Measurements from ENCODE around the gene KCNJ5.

Gene KCNJ5

GRCh38 chr11:128895526-128895925 is 4.4 kb downstream of the KCNJ5 start:
- no peaks in the 10 kb centered on the region for H3K36me3 Mint-ChIP-seq
- H3K27ac Mint-ChIP-seq: no peak overlapping the region
- H3K9me3 Mint-ChIP-seq: no peaks in the 10 kb centered on the region
- DNase-seq (no peak), ATAC-seq (replicated peaks) (no peak)
- H3K27me3 Mint-ChIP-seq: peaks cover 78 to 84% of the 10 kb centered on the region in 2 donors
- no peak overlapping the region for H3K4me3 Mint-ChIP-seq
- peaks cover 17 to 42% of the 10 kb centered on the region in 2 donors for H3K4me1 Mint-ChIP-seq

DNA sequence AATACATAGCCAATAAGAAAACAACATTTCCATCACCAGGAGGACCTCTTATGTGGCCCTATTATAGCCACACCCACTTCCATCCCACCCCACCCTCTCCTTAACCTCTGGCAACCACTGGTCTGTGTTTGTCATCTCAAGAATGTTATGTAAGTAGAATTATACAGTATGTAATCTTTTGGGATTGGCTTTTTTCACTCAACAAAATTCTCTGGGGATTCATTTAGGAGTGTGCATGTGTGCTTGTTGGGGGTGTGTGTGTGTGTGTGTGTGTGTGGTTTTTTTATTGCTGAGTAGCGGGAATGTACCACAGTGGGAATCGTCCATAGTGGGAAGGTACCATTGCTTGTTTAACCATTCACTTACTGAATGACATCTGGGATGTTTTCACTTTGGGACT is 5.2 kb downstream of the KCNJ5 start:
- no peak for ATAC-seq (replicated peaks)
- H3K4me1 Mint-ChIP-seq: peaks cover 13 to 36% of the 10 kb centered on the region in 2 donors
- peaks cover 75 to 80% of the 10 kb centered on the region in 2 donors for H3K27me3 Mint-ChIP-seq
- H3K9me3 Mint-ChIP-seq: no peaks in the 10 kb centered on the region
- no peaks in the 10 kb centered on the region for H3K36me3 Mint-ChIP-seq
- H3K27ac Mint-ChIP-seq: no peak overlapping the region
- no peak overlapping the region for H3K4me3 Mint-ChIP-seq
- DNase-seq: no peak

GRCh38 chr11:128897826-128898225 is 6.7 kb downstream of the KCNJ5 start:
- H3K27me3 Mint-ChIP-seq: peaks cover 70 to 76% of the 10 kb centered on the region in 2 donors

DNA sequence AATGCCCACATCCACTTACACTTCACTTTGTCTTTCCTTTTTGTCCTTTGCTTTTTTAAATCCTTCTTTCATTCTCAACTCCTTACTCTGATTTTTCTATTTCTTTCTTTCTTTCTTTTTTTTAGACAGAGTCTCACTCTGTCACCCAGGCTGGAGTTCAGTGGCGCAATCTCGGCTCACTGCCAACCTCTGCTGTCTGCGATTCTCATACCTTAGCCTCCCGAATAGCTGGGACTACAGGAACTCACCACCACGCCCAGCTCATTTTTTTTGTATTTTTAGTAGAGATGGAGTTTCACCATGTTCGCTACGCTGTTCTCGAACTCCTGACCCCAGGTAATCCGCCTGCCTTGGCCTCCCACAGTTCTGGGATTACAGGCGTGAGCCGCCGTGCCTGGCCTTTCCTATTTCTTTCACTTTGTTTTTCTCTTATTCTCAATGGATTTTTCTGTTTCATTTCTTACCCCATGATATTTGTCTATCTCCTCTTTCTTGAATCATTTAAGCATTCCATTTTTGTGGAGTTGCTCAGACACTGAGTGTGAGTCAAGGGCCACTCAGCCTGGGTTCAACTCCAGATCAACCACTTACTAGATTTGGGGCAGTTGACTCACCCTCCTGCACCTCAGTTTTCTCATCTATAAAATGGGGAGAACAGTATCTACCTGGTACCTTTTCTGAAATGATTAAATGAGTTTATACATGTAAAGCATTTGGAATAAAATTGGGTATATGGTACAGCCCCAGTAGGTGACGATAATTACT is 7.6 kb downstream of the KCNJ5 start:
- ATAC-seq (replicated peaks): no peak
- peaks cover 8 to 22% of the 10 kb centered on the region in 2 donors for H3K4me1 Mint-ChIP-seq

More at GRCh38 chr11:128897826-128898225, 6.7 kb downstream of the KCNJ5 start:
- no peaks in the 10 kb centered on the region for H3K9me3 Mint-ChIP-seq
- H3K4me1 Mint-ChIP-seq: peaks cover 6 to 26% of the 10 kb centered on the region in 2 donors
- H3K4me3 Mint-ChIP-seq: no peak overlapping the region
- no peak for ATAC-seq (replicated peaks)
- no peaks in the 10 kb centered on the region for H3K36me3 Mint-ChIP-seq
- no peak for DNase-seq
- H3K27ac Mint-ChIP-seq: no peak overlapping the region

GRCh38 chr11:128900468-128900867 is 9.3 kb downstream of the KCNJ5 start:
- Mint-ChIP-seq H3K27me3 (peaks cover 69 to 73% of the 10 kb centered on the region in 2 donors), H3K36me3 (no peaks in the 10 kb centered on the region), H3K27ac (no peak overlapping the region)

More for the DNA sequence above, 7.6 kb downstream of the KCNJ5 start:
- Mint-ChIP-seq H3K27me3 (peaks cover 68 to 77% of the 10 kb centered on the region in 2 donors), H3K9me3 (no peaks in the 10 kb centered on the region), H3K4me3 (no peak overlapping the region), H3K36me3 (no peaks in the 10 kb centered on the region), H3K27ac (no peak overlapping the region)
- no peak for DNase-seq

GRCh38 chr11:128901653-128902514 is 10.7 kb downstream of the KCNJ5 start:
- Mint-ChIP-seq H3K27ac (no peak overlapping the region), H3K27me3 (peaks cover 64 to 67% of the 10 kb centered on the region in 2 donors), H3K4me3 (no peak overlapping the region), H3K4me1 (peaks cover 18 to 34% of the 10 kb centered on the region in 2 donors), H3K36me3 (no peaks in the 10 kb centered on the region), H3K9me3 (no peaks in the 10 kb centered on the region)
- ATAC-seq (replicated peaks): no peak
- no peak for DNase-seq

More at GRCh38 chr11:128900468-128900867, 9.3 kb downstream of the KCNJ5 start:
- DNase-seq (no peak), ATAC-seq (replicated peaks) (no peak)
- peaks cover 13 to 27% of the 10 kb centered on the region in 2 donors for H3K4me1 Mint-ChIP-seq
- no peak overlapping the region for H3K4me3 Mint-ChIP-seq
- H3K9me3 Mint-ChIP-seq: no peaks in the 10 kb centered on the region

DNA sequence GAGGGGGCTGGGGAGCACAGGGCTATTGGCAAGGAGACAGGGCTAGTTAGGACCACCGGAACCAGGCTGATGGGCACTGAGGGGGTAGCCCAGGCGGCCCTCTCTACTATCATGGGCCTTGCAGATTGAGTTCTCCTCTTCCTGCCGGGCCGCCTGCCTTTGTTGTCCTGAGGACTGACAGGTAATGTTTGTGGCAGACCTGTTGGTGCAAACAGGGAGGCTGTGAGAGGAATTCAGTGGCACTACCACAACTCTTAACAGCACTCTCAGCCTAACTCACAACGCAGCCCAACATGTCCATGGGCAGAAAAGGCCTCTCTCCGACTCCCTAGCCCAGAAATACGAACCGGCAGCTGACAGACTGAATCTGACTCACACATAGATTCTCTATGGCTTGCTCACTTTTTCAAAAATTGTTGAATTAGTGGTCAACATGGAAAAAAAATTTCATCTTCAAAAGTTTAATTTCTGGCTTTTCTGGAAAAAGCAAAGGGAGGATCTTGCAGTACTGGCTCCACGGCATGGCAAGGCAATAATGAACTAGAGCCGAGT is 11.4 kb downstream of the KCNJ5 start:
- H3K4me3 Mint-ChIP-seq: no peak overlapping the region
- H3K27ac Mint-ChIP-seq: no peak overlapping the region
- H3K9me3 Mint-ChIP-seq: no peaks in the 10 kb centered on the region
- no peaks in the 10 kb centered on the region for H3K36me3 Mint-ChIP-seq
- DNase-seq (no peak), ATAC-seq (replicated peaks) (no peak)
- H3K27me3 Mint-ChIP-seq: peaks cover 65 to 68% of the 10 kb centered on the region in 2 donors
- H3K4me1 Mint-ChIP-seq: peaks cover 18 to 34% of the 10 kb centered on the region in 2 donors

GRCh38 chr11:128903248-128904061 is 12.3 kb downstream of the KCNJ5 start:
- ATAC-seq (replicated peaks) (no peak), DNase-seq (no peak)
- Mint-ChIP-seq H3K27ac (no peak overlapping the region), H3K9me3 (no peaks in the 10 kb centered on the region), H3K27me3 (peaks cover 63% of the 10 kb centered on the region in 2 donors), H3K36me3 (no peaks in the 10 kb centered on the region), H3K4me3 (no peak overlapping the region), H3K4me1 (peaks cover 17 to 32% of the 10 kb centered on the region in 2 donors)

- H3K4me1 Mint-ChIP-seq: peaks cover 17 to 33% of the 10 kb centered on the region in 2 donors
- DNase-seq (no peak), ATAC-seq (replicated peaks) (no peak)
- H3K9me3 Mint-ChIP-seq: no peaks in the 10 kb centered on the region
- H3K4me3 Mint-ChIP-seq: peak overlapping the region in 1 of 2 donors; percentile 89
- peaks cover 61 to 64% of the 10 kb centered on the region in 2 donors for H3K27me3 Mint-ChIP-seq
- no peaks in the 10 kb centered on the region for H3K36me3 Mint-ChIP-seq
- H3K27ac Mint-ChIP-seq: peak overlapping the region; percentile 43
Measured at GRCh38 chr11:128904303-128904655, 13.1 kb downstream of the KCNJ5 start.

- Mint-ChIP-seq H3K27ac (no peak overlapping the region), H3K4me3 (peak overlapping the region; percentile 89 to 91), H3K4me1 (peaks cover 20 to 35% of the 10 kb centered on the region in 2 donors), H3K9me3 (no peaks in the 10 kb centered on the region), H3K36me3 (no peaks in the 10 kb centered on the region), H3K27me3 (peaks cover 61 to 70% of the 10 kb centered on the region in 2 donors)
- DNase-seq (peak; percentile 38), ATAC-seq (replicated peaks) (peak; percentile 65 to 70)
Measured at GRCh38 chr11:128904656-128905344, 13.6 kb downstream of the KCNJ5 start.

GRCh38 chr11:128905345-128906184 is 14.4 kb downstream of the KCNJ5 start:
- Mint-ChIP-seq H3K36me3 (no peaks in the 10 kb centered on the region), H3K4me1 (peaks cover 20 to 35% of the 10 kb centered on the region in 2 donors), H3K27ac (peak overlapping the region; percentile 4), H3K9me3 (no peaks in the 10 kb centered on the region), H3K27me3 (peaks cover 54 to 71% of the 10 kb centered on the region in 2 donors), H3K4me3 (peak overlapping the region; percentile 89 to 91)
- ATAC-seq (replicated peaks) (peak; percentile 60 to 68), DNase-seq (no peak)

GRCh38 chr11:128906185-128907050 is 15.3 kb downstream of the KCNJ5 start:
- Mint-ChIP-seq H3K9me3 (no peaks in the 10 kb centered on the region), H3K27ac (no peak overlapping the region), H3K27me3 (peaks cover 50 to 74% of the 10 kb centered on the region in 2 donors), H3K4me1 (peaks cover 20 to 35% of the 10 kb centered on the region in 2 donors), H3K4me3 (peak overlapping the region; percentile 89 to 91), H3K36me3 (no peaks in the 10 kb centered on the region)
- ATAC-seq (replicated peaks) (no peak), DNase-seq (no peak)

Data from stimulated activated naive B cell treated with anti-CD40 and anti-IgM and Interleukin-4, amounts not matched to agents 10 μg/mL and 1 μg/mL and 100 μg/mL, for 72 hours (primary cell).